Ectodermal cell (in vitro differentiated cells): ENCODE data around the gene PLCH2.

ENCODE experiments used
- H3K27ac ChIP-seq: 2 replicates; pipeline ENCODE4 v1.7.0; 2013; ENCODE audit warnings: mild to moderate bottlenecking, low read depth, low read length; ENCODE audit not compliant: insufficient read depth, poor library complexity, severe bottlenecking
- H3K27me3 ChIP-seq: 2 replicates; pipeline ENCODE4 v1.7.0; 2013; ENCODE audit warnings: mild to moderate bottlenecking, low read length; ENCODE audit not compliant: insufficient read depth, control insufficient read depth, poor library complexity, severe bottlenecking
- H3K36me3 ChIP-seq: one replicate; pipeline ENCODE4 v1.7.0; 2013; ENCODE audit warnings: low read length; ENCODE audit not compliant: control insufficient read depth, insufficient read depth
- H3K4me1 ChIP-seq: one replicate; pipeline ENCODE4 v1.7.0; 2013; ENCODE audit warnings: low read length; ENCODE audit not compliant: control insufficient read depth, insufficient read depth
- H3K4me3 ChIP-seq: 2 replicates; pipeline ENCODE4 v1.7.0; 2013; ENCODE audit warnings: low read depth, low read length, control low read depth; ENCODE audit not compliant: insufficient read depth
- H3K9me3 ChIP-seq: 2 replicates; pipeline ENCODE4 v1.7.0; 2013; ENCODE audit warnings: mild to moderate bottlenecking, low read length, moderate library complexity; ENCODE audit not compliant: control insufficient read depth
- WGBS, 2 experiments: methylation state at CpG; one replicate each; pipeline ENCODE4 v1.1.7; 2013; ENCODE audit warnings: missing lambda C conversion rate in 2 of 2; 5-methylcytosine and 5-hydroxymethylcytosine counted together

PLCH2 gene

DNA sequence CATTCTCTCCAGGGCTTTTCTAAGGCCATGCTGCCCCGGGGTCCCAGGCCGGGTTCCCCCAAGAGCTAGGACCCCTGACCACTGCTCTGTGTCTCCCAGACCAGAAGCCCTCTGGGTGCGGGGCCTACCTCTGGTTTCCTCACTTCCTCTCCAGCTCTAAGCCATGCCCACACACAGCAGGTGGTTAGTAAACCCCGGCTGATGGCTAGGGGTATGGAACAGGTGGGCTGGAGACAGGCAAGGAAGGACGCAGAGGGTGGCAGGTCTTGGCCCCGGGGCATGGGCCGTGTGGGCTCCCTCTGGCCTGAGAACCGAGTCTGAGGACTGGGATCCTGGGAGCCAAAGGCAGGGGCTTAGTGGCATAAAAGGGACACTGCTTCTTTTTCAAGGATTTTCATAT lies 15.9 kb upstream of the PLCH2 start:
- no peaks in the 10 kb centered on the region for H3K9me3 ChIP-seq
- H3K4me3 ChIP-seq = no peak overlapping the region
- H3K36me3 ChIP-seq = no peaks in the 10 kb centered on the region
- WGBS, 2 experiments = 86 to 88% methylated on average over 8 of the region's 8 CpGs
- H3K4me1 ChIP-seq = peaks cover 27% of the 10 kb centered on the region
- H3K27ac ChIP-seq = no peak overlapping the region
- H3K27me3 ChIP-seq = no peaks in the 10 kb centered on the region

- no peak overlapping the region for H3K4me3 ChIP-seq
- H3K27ac ChIP-seq = no peak overlapping the region
- WGBS, 2 experiments = 85 to 86% methylated on average over 18 of the region's 18 CpGs
- no peaks in the 10 kb centered on the region for H3K27me3 ChIP-seq
- H3K9me3 ChIP-seq = no peaks in the 10 kb centered on the region
- peaks cover 32% of the 10 kb centered on the region for H3K4me1 ChIP-seq
- H3K36me3 ChIP-seq = no peaks in the 10 kb centered on the region
Observed at GRCh38 chr1:2460996-2461751, 14.9 kb upstream of the PLCH2 start.

DNA sequence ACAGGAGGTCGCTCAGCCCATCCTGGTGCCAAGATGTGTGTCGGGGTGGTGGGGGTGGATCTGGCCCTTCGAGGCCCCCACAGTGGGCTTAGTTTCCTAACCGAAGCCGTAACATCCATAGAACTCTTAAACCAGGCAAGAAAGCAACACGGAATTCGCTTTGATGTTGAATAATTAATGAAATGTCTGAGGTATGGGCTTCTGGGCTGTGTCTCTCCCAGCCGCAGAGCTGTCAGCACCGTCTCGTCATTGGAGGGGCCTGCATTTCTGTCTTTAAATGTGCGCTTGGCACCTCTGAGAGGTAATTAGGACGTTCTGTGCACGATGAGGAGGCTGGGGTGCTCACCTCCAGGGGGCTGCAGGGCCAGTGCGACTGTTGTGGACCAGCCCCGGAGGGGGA lies 13.3 kb upstream of the PLCH2 start:
- no peaks in the 10 kb centered on the region for H3K9me3 ChIP-seq
- H3K27ac ChIP-seq = no peak overlapping the region
- peaks cover 4% of the 10 kb centered on the region for H3K27me3 ChIP-seq
- peaks cover 41% of the 10 kb centered on the region for H3K4me1 ChIP-seq
- H3K36me3 ChIP-seq = no peaks in the 10 kb centered on the region
- no peak overlapping the region for H3K4me3 ChIP-seq
- 86% methylated on average over 15 of the region's 15 CpGs for WGBS, 2 experiments

- H3K4me3 ChIP-seq = no peak overlapping the region
- H3K4me1 ChIP-seq = peaks cover 41% of the 10 kb centered on the region
- no peaks in the 10 kb centered on the region for H3K36me3 ChIP-seq
- H3K9me3 ChIP-seq = no peaks in the 10 kb centered on the region
- H3K27ac ChIP-seq = no peak overlapping the region
- H3K27me3 ChIP-seq = peaks cover 4% of the 10 kb centered on the region
- 76 to 83% methylated on average over 17 of the region's 17 CpGs for WGBS, 2 experiments
Observed at GRCh38 chr1:2463396-2463795, 12.7 kb upstream of the PLCH2 start.

GRCh38 chr1:2465371-2466269 lies 10.5 kb upstream of the PLCH2 start:
- Histone ChIP-seq H3K9me3 (no peaks in the 10 kb centered on the region), H3K27ac (no peak overlapping the region), H3K36me3 (no peaks in the 10 kb centered on the region), H3K4me1 (peaks cover 39% of the 10 kb centered on the region), H3K4me3 (no peak overlapping the region), H3K27me3 (peaks cover 4% of the 10 kb centered on the region)
- 90 to 91% methylated on average over 33 of the region's 33 CpGs for WGBS, 2 experiments

GRCh38 chr1:2466270-2466665 lies 9.8 kb upstream of the PLCH2 start:
- H3K36me3 ChIP-seq = no peaks in the 10 kb centered on the region
- H3K4me1 ChIP-seq = peaks cover 34% of the 10 kb centered on the region
- no peak overlapping the region for H3K4me3 ChIP-seq
- 86 to 87% methylated on average over 12 of the region's 12 CpGs for WGBS, 2 experiments
- no peak overlapping the region for H3K27ac ChIP-seq
- peaks cover 4% of the 10 kb centered on the region for H3K27me3 ChIP-seq
- no peaks in the 10 kb centered on the region for H3K9me3 ChIP-seq

- Histone ChIP-seq H3K27ac (no peak overlapping the region), H3K4me3 (no peak overlapping the region), H3K9me3 (no peaks in the 10 kb centered on the region), H3K27me3 (peaks cover 4% of the 10 kb centered on the region), H3K36me3 (no peaks in the 10 kb centered on the region), H3K4me1 (peaks cover 28% of the 10 kb centered on the region)
- 10 to 11% methylated on average over 30 of the region's 30 CpGs for WGBS, 2 experiments
Observed at GRCh38 chr1:2466958-2467554, 9.0 kb upstream of the PLCH2 start.

GRCh38 chr1:2468041-2468472 lies 8.0 kb upstream of the PLCH2 start:
- 37 to 38% methylated on average over 14 of the region's 14 CpGs for WGBS, 2 experiments
- H3K9me3 ChIP-seq = no peaks in the 10 kb centered on the region
- no peaks in the 10 kb centered on the region for H3K36me3 ChIP-seq
- no peak overlapping the region for H3K27ac ChIP-seq
- peaks cover 29% of the 10 kb centered on the region for H3K4me1 ChIP-seq
- H3K4me3 ChIP-seq = no peak overlapping the region
- H3K27me3 ChIP-seq = peaks cover 4% of the 10 kb centered on the region

DNA sequence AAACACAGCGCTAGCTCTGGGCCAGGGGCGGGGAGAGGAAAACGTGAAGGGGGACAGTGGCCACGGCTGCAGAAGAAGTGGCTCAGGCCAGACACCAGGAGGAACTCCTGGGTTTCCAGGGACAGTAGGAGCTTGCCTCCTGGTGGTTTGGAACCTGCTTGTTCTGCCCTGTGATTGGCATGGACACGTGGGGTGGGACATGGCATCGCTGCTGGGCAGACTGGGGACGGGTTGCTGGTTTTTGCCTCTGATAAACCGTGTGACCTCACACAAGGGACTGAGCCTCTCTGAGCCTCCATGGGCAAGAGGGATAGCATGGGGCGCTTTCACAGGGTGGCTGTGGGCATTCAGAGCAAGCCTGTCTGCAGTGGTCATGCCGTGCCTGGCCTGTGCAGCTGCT lies 7.5 kb upstream of the PLCH2 start:
- Histone ChIP-seq H3K9me3 (no peaks in the 10 kb centered on the region), H3K27me3 (peaks cover 4% of the 10 kb centered on the region), H3K4me1 (peaks cover 29% of the 10 kb centered on the region), H3K36me3 (no peaks in the 10 kb centered on the region), H3K27ac (no peak overlapping the region), H3K4me3 (no peak overlapping the region)
- WGBS, 2 experiments = 82 to 85% methylated on average over 10 of the region's 10 CpGs
